ENCODE data around the gene PLK1.
"Not testable (repeated sequence)": the region's sequence is repeated elsewhere in the genome, so short reads cannot be mapped to it uniquely, and the experiment has no call there.

Gene PLK1

GRCh38 chr16:23678430-23679273, at the start of gene PLK1:
PLK1 (plus strand) TSS chr16:23678889; CDS start chr16:23678933, 44 bp downstream.
- H3K9me3 Mint-ChIP-seq, result no peaks in the 10 kb centered on the region
- H3K27ac Mint-ChIP-seq (ENCODE audit: low read depth), result no peak within 1 kb of the TSS
- peak; percentile 47 to 49 for DNase-seq (ENCODE audit: low spot score in 2 of 2)
- H3K4me1 Mint-ChIP-seq, result peaks cover 23% of the 10 kb centered on the region
- H3K4me3 Mint-ChIP-seq, result peak within 1 kb of the TSS; percentile 85
- ATAC-seq (replicated peaks; ENCODE audit: extremely low read depth, poor library complexity, severe bottlenecking), result peak; percentile 95
- H3K27me3 Mint-ChIP-seq, result peaks cover 11% of the 10 kb centered on the region
- peaks cover 5% of the 10 kb centered on the region for H3K36me3 Mint-ChIP-seq (ENCODE audit: insufficient read depth)

- Mint-ChIP-seq H3K27me3 (no peaks in the 10 kb centered on the region), H3K4me3 (no peak overlapping the region), H3K9me3 (no peaks in the 10 kb centered on the region), H3K27ac (ENCODE audit: low read depth) (no peak overlapping the region), H3K36me3 (ENCODE audit: insufficient read depth) (peaks cover 36% of the 10 kb centered on the region), H3K4me1 (peaks cover 6% of the 10 kb centered on the region)
- DNase-seq (ENCODE audit: low spot score in 2 of 2), result no peak
- no peak for ATAC-seq (replicated peaks; ENCODE audit: extremely low read depth, poor library complexity, severe bottlenecking)
These were observed 49.2 kb upstream of the PLK1 start for GRCh38 chr16:23629516-23629915.

- H3K9me3 Mint-ChIP-seq; H3K4me1 Mint-ChIP-seq; H3K27me3 Mint-ChIP-seq; H3K4me3 Mint-ChIP-seq; ATAC-seq (replicated peaks; ENCODE audit: extremely low read depth, poor library complexity, severe bottlenecking); DNase-seq (ENCODE audit: low spot score in 2 of 2); H3K27ac Mint-ChIP-seq (ENCODE audit: low read depth): not testable (repeated sequence)
- H3K36me3 Mint-ChIP-seq (ENCODE audit: insufficient read depth), result peaks cover 29% of the 10 kb centered on the region
These were observed 46.8 kb upstream of the PLK1 start for GRCh38 chr16:23631874-23632273.

GRCh38 chr16:23634461-23635036, 44.1 kb upstream of the PLK1 start:
- H3K4me1 Mint-ChIP-seq, result peaks cover 11% of the 10 kb centered on the region
- H3K36me3 Mint-ChIP-seq (ENCODE audit: insufficient read depth), result peaks cover 30% of the 10 kb centered on the region
- no peak overlapping the region for H3K4me3 Mint-ChIP-seq
- H3K27ac Mint-ChIP-seq (ENCODE audit: low read depth), result no peak overlapping the region
- H3K27me3 Mint-ChIP-seq, result no peaks in the 10 kb centered on the region
- ATAC-seq (replicated peaks; ENCODE audit: extremely low read depth, poor library complexity, severe bottlenecking), result no peak
- no peaks in the 10 kb centered on the region for H3K9me3 Mint-ChIP-seq
- DNase-seq (ENCODE audit: low spot score in 2 of 2), result no peak

- H3K4me3 Mint-ChIP-seq, result no peak overlapping the region
- H3K4me1 Mint-ChIP-seq, result peaks cover 19% of the 10 kb centered on the region
- ATAC-seq (replicated peaks; ENCODE audit: extremely low read depth, poor library complexity, severe bottlenecking) (no peak), DNase-seq (ENCODE audit: low spot score in 2 of 2) (no peak)
- H3K9me3 Mint-ChIP-seq, result no peaks in the 10 kb centered on the region
- no peak overlapping the region for H3K27ac Mint-ChIP-seq (ENCODE audit: low read depth)
- H3K36me3 Mint-ChIP-seq (ENCODE audit: insufficient read depth), result peaks cover 31% of the 10 kb centered on the region
- H3K27me3 Mint-ChIP-seq, result no peaks in the 10 kb centered on the region
These were observed 42.7 kb upstream of the PLK1 start for GRCh38 chr16:23635958-23636357.

GRCh38 chr16:23640615-23640930, 38.1 kb upstream of the PLK1 start:
- H3K27ac Mint-ChIP-seq (ENCODE audit: low read depth), result peak overlapping the region; percentile 94
- no peak for ATAC-seq (replicated peaks; ENCODE audit: extremely low read depth, poor library complexity, severe bottlenecking)
- H3K36me3 Mint-ChIP-seq (ENCODE audit: insufficient read depth), result peaks cover 45% of the 10 kb centered on the region
- DNase-seq (ENCODE audit: low spot score in 2 of 2), result no peak
- H3K4me1 Mint-ChIP-seq, result peaks cover 33% of the 10 kb centered on the region
- H3K27me3 Mint-ChIP-seq, result no peaks in the 10 kb centered on the region
- H3K9me3 Mint-ChIP-seq, result no peaks in the 10 kb centered on the region
- peak overlapping the region; percentile 93 for H3K4me3 Mint-ChIP-seq

GRCh38 chr16:23640931-23641765, 37.5 kb upstream of the PLK1 start, which contains the start of the genes DCTN5 and PALB2:
DCTN5 (plus strand) TSS chr16:23641466; CDS start chr16:23641543, 77 bp downstream.
PALB2 (minus strand) TSS chr16:23641310; CDS start chr16:23641157, 153 bp downstream.
- Mint-ChIP-seq H3K4me3 (peak within 1 kb of the TSS; percentile 93), H3K36me3 (ENCODE audit: insufficient read depth) (peaks cover 47% of the 10 kb centered on the region), H3K9me3 (no peaks in the 10 kb centered on the region), H3K27me3 (no peaks in the 10 kb centered on the region), H3K4me1 (peaks cover 38% of the 10 kb centered on the region), H3K27ac (ENCODE audit: low read depth) (peak within 1 kb of the TSS; percentile 94)
- ATAC-seq (replicated peaks; ENCODE audit: extremely low read depth, poor library complexity, severe bottlenecking), result peak; percentile 95
- peak; percentile 54 to 67 for DNase-seq (ENCODE audit: low spot score in 2 of 2)

GRCh38 chr16:23642246-23642774, 36.4 kb upstream of the PLK1 start:
- no peaks in the 10 kb centered on the region for H3K9me3 Mint-ChIP-seq
- ATAC-seq (replicated peaks; ENCODE audit: extremely low read depth, poor library complexity, severe bottlenecking), result no peak
- H3K4me1 Mint-ChIP-seq, result peaks cover 47% of the 10 kb centered on the region
- no peak for DNase-seq (ENCODE audit: low spot score in 2 of 2)
- H3K27me3 Mint-ChIP-seq, result no peaks in the 10 kb centered on the region
- peaks cover 49% of the 10 kb centered on the region for H3K36me3 Mint-ChIP-seq (ENCODE audit: insufficient read depth)
- H3K4me3 Mint-ChIP-seq, result peak overlapping the region; percentile 93
- H3K27ac Mint-ChIP-seq (ENCODE audit: low read depth), result peak overlapping the region; percentile 94

GRCh38 chr16:23650674-23651416, 27.8 kb upstream of the PLK1 start:
- Mint-ChIP-seq H3K27me3 (no peaks in the 10 kb centered on the region), H3K4me3 (no peak overlapping the region), H3K4me1 (peaks cover 24% of the 10 kb centered on the region), H3K9me3 (no peaks in the 10 kb centered on the region), H3K36me3 (ENCODE audit: insufficient read depth) (peaks cover 40% of the 10 kb centered on the region), H3K27ac (ENCODE audit: low read depth) (no peak overlapping the region)
- ATAC-seq (replicated peaks; ENCODE audit: extremely low read depth, poor library complexity, severe bottlenecking), result no peak
- DNase-seq (ENCODE audit: low spot score in 2 of 2), result no peak

GRCh38 chr16:23651943-23652468, 26.7 kb upstream of the PLK1 start:
- DNase-seq (ENCODE audit: low spot score in 2 of 2), result no peak
- Mint-ChIP-seq H3K27me3 (no peaks in the 10 kb centered on the region), H3K27ac (ENCODE audit: low read depth) (no peak overlapping the region), H3K9me3 (no peaks in the 10 kb centered on the region), H3K36me3 (ENCODE audit: insufficient read depth) (peaks cover 31% of the 10 kb centered on the region), H3K4me1 (peaks cover 17% of the 10 kb centered on the region), H3K4me3 (no peak overlapping the region)
- no peak for ATAC-seq (replicated peaks; ENCODE audit: extremely low read depth, poor library complexity, severe bottlenecking)

- DNase-seq (ENCODE audit: low spot score in 2 of 2), result no peak
- Mint-ChIP-seq H3K27me3 (no peaks in the 10 kb centered on the region), H3K4me1 (no peaks in the 10 kb centered on the region), H3K9me3 (no peaks in the 10 kb centered on the region), H3K27ac (ENCODE audit: low read depth) (no peak overlapping the region), H3K4me3 (no peak overlapping the region), H3K36me3 (ENCODE audit: insufficient read depth) (peaks cover 59% of the 10 kb centered on the region)
- ATAC-seq (replicated peaks; ENCODE audit: extremely low read depth, poor library complexity, severe bottlenecking), result no peak
These were observed 14.8 kb upstream of the PLK1 start for GRCh38 chr16:23663918-23664317.
